AG08396 (cell line): ENCODE results near the gene ATF5.
"Not testable (repeated sequence)": the region's sequence is repeated elsewhere in the genome, so short reads cannot be mapped to it uniquely, and the experiment has no call there.

Experiments used
- DNase-seq: peaks from one replicate; pipeline ENCODE4 v3.0.0; 2012; ENCODE audit warnings: low spot score, mixed read lengths

ATF5 gene

GRCh38 chr19:49923055-49924003 lies 5.7 kb upstream of the ATF5 start:
- DNase-seq = no peak

GRCh38 chr19:49924004-49924880 lies 4.8 kb upstream of the ATF5 start:
- DNase-seq = no peak

GRCh38 chr19:49924881-49925210 lies 4.2 kb upstream of the ATF5 start:
- DNase-seq = not testable (repeated sequence)

DNA sequence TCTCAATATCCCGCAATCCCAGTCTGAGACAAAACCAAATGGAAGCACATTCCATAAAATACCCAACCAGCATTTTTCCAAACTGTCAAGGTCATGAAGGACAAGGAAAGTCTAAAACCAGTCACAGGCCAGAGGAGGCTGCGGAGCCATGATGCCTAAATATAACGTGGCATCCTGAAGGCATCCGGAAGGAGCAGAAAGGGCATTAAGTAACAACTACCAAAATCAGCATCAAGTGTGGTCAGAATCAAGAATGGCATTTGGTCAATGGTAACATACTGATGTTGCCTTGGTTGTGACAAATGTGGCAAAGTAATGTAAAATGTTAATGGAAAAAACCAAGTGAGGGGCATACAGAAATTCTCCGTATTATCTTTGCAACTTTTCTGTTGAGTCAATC lies 3.5 kb upstream of the ATF5 start:
- no peak for DNase-seq

GRCh38 chr19:49926515-49926914 lies 2.5 kb upstream of the ATF5 start:
- DNase-seq = no peak

DNA sequence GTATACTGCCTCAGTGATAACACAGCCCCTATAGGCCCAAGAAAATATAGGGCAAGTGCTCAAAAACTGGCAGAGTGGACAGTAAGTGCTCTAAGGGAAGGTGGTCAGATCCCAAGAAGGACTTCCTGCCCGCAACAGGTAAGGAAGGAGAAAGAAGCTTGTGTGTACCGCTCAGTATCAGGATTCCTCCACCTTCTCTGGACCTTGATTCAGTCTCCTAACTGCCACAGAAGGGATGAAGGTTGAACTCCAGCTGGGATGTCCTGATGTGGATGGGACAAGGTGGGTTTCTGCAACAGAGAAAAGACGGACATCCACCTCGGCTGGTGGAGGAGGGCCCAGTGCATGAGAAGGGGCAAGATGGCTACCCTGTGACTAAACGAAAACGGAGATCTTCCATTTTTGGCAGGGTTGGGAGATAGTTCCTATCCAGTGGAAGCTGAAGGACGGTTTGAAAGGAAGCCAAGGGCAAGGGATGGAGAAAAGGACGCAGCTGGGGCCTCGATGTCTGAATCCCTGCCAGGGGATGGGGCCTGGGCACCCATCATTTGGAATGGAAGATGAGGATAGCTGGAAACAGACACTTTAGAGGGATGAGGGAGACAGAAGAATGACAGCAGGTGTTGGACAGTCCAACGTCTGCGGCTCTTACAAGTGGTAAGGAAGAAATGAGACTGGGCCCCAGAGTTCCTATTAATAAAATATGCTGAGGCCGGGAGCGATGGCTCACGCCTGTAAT lies 1.3 kb upstream of the ATF5 start:
- DNase-seq = no peak

DNA sequence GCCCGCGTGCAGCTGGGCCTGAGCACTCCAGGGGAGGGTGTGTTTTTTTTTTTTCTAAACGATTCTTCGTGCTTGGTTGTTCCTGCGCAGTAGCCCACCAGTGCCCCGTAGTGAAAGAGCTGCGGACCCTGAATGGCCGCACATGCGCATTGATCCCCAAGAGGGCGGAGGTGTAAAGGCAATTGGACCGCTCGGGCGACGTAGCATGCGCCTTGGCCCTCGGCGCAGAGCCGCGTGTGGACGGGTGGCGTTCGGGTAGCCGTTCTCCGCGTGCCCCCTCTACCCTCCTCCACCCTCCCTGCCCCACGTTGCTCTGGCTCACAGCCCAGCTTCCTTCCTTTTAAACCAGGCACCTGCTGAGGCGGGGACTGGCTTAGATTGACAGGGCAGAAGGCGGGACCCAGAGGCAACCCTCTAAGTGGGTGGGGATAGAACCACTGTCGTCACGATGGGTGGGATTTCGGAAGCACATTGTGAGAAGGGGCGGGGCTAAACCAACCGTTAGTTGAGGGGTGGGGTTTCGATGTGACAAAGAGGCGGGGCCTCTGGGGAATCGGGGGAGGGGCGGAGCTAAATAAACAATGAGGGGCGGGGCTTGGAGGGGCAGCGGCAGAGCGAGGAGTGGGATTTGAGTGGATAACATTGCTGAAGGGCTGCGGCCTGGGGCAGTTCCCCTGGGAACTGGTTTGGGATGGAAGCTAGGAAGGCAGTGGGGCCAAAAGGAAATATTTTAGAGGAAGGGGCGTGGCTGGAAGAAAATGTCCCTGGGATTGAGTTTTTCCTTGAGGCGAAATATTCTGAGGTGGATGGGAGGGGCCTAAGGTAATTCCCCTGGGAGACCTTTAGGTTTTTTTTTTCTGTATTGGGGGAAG lies 842 bp downstream of the ATF5 start:
- DNase-seq = peak; percentile 96

DNA sequence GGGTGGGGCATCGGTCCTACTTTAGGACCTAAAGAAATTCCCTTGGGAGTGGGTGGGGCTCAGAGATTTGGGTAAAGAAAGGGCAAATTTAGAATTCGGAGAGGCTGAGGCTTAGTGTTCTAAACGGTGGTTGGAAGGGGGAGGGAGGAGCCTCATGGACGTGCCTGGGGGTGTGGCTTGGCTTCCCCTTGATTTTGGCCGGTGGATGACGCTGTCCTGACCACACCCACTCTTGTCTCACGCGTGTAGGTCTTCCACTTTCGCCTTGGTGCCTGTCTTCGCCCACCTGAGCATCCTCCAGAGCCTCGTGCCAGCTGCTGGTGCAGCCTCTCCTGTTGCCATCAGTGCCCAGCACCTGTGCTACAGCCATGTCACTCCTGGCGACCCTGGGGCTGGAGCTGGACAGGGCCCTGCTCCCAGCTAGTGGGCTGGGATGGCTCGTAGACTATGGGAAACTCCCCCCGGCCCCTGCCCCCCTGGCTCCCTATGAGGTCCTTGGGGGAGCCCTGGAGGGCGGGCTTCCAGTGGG lies 1.5 kb downstream of the ATF5 start:
- no peak for DNase-seq

DNA sequence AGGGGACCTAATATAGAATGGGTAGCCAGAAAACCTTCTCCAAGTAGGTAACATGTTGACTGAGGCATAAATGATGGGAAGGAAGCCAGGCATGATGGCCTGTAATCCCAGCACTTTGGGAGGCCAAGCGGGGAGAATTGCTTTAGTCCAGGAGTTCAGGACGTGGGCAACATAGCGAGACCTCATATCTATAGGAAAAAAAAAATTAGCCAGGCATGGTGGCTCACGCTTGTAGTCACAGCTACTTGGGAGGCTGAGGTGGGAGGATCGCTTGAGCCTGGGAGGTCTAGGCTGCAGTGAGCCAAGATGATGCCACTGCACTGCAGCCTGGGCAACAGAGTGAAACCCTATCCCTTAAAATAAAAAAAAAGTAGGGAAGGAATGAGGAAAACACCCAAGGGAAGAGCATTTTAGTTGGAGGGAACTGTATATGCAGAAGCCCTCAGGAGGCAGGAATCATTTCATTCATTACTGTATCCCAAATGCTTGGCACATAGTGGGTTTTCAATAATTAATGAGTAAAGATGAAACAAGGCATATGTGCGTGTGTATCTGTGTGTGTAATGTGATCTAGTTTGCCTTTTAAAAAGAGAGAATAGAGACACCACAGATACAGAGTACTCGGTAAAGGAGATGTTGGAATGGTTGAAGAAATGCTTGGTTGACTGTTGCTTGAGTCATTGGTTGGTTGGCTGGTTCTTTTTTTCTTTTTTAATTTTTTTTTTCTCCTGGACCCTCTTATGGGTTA lies 2.5 kb downstream of the ATF5 start:
- no peak for DNase-seq

GRCh38 chr19:49932041-49932451 lies 3.0 kb downstream of the ATF5 start:
- DNase-seq = no peak

DNA sequence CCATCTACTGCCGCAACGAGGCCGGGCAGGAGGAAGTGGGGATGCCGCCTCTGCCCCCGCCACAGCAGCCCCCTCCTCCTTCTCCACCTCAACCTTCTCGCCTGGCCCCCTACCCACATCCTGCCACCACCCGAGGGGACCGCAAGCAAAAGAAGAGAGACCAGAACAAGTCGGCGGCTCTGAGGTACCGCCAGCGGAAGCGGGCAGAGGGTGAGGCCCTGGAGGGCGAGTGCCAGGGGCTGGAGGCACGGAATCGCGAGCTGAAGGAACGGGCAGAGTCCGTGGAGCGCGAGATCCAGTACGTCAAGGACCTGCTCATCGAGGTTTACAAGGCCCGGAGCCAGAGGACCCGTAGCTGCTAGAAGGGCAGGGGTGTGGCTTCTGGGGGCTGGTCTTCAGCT lies 3.7 kb downstream of the ATF5 start:
- no peak for DNase-seq

DNA sequence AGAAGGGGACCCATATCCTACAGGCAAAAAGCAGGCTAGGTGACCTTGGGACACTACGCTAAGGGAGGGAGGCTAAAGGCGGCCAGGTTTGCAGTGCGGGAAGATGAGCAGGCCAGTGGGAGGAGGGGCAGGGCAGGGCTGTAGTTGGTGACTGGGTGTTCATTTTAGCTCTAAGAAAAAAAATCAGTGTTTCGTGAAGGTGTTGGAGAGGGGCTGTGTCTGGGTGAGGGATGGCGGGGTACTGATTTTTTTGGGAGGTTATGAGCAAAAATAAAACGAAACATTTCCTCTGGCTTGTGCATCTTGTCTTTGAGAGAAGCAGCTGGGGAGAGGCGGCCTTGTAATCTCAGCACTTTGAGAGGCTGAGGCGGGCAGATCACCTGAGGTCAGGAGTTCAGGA lies 4.6 kb downstream of the ATF5 start:
- DNase-seq = no peak

DNA sequence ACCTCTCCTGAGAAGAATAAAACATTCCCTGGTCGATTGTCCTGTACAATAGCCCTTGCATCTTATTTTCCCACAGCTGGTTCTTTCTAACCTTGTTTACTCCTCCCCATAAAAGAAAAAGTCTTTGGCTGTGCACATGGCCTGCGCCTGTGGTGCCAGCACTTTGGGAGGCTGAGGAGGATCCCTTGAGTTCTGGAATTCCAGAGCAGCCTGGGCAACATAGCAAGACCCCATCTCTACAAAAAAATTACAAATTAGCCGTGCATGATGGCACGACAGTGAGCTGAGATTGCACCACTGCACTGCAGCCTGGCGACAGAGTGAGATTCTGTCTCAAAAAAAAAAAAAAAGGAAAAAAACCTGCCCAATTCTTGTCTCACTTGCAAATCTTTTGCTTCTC lies 7.5 kb downstream of the ATF5 start:
- DNase-seq = no peak

DNA sequence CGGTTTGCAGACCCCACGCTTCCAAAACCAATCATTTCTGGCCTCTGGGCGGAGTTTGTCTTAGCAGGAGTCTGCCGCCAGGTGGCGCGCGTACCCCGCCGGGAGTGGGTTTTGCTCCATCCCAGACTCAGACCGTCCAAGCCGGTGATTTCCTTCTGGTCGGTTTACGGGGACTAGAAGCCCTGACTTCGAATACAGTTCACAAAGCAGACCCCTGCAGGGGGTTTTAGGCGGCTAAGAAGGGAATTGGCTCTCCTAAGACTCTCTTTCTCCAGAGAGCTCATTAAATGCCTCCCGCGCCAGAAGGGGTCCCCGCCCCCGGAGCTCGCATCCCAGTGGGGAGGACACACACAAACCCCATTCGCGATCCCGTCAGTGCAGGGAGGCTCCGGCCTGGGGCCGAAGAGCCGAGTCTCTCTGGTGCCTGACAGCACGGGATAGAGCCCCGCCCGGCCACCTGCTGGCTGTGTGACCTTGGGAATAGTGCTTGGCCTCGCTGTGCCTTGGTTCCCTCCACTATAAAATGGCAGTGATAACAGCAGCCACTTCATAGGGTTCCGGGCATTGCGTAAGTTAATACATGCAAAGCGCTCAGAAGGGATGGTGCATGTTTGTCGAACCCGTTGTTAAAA lies 8.9 kb downstream of the ATF5 start:
- DNase-seq = peak; percentile 79

DNA sequence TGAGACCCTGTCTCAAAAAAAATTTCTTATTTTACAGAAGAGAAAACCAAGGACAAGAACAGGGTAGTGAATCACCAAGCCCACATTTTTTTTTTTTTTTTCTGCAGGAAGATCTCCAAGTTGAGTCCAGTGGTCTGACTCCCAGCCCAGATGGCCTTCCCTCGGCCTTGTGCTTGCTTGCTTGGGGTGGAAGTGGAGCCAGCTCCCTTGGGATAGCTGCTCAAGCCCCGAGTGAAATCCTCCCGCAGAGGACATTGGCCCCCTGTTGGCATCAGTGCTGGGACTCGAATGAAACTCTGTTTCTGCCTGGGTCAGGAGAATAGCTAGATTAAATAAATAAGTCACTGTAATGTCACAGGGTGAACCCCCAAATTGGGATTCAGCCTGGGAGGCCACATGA lies 9.7 kb downstream of the ATF5 start:
- no peak for DNase-seq

GRCh38 chr19:49939721-49940481 lies 10.9 kb downstream of the ATF5 start:
- DNase-seq = no peak

DNA sequence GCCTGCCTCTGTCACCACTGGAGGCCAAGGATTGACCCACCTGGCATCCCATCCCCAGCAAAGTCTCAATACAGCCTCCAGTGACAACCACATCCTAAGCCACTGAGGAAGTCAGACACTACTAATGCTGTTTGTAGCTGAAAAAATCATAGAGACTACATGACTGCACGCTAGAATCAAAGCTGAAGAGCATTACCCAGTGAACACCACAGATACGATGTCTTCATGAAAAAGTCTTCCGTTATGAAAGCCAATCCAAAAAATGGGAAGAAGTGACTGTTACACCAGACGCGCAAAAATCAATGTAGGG lies 11.4 kb downstream of the ATF5 start:
- DNase-seq = no peak

DNA sequence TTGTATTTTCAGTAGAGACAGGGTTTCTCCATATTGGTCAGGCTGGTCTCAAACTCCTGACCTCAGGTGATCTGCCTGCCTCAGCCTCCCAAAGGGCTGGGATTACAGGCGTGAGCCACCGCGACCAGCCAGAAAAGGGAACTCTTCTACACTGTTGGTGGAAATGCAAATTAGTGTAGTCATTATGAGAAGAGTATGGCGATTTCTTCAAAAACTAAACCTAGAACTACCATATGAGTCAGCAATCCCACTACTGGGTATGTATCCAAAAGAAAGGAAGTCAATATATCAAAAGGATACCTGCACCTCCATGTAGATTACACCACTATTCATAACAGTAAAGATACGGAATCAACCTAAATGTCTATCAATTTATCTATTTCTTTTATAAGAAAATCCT lies 15.6 kb downstream of the ATF5 start:
- not testable (repeated sequence) for DNase-seq

- DNase-seq = no peak
These were observed 17.4 kb downstream of the ATF5 start for GRCh38 chr19:49946415-49946814.
